A549 (cell line): ENCODE data around the gene SEMA4D. TPM values are rescaled to one million over a fixed set of nuclear protein-coding genes. Genes with fewer than 3 reads are reported as not detected.

ENCODE experiments used
- ATAC-seq, 2 experiments: fragments of 200-7000 bp in 1 of 2; fragments of >200 bp in 1 of 2; cut with Nextera tagmentation in 1 of 2; cut with Tn5 transposase in 1 of 2; 3 replicates each; pipeline versions ENCODE4 v1.8.0 to v1.9.1; 2018 to 2020; ENCODE audit warnings: mild to moderate bottlenecking in 1 of 2, moderate library complexity in 1 of 2
- CTCF ChIA-PET: fragments of 300-600 bp; sonication (Branson Sonifier 250); formaldehyde crosslinking; extraction: SDS; loops from one replicate; lab custom pipeline; 2021; ENCODE audit warnings: antibody characterized with exemption, inconsistent platforms; lab: Yijun Ruan, JAX
- POLR2A ChIA-PET: fragments of 350-600 bp; formaldehyde crosslinking; extraction: SDS; loops from one replicate; lab custom pipeline; 2021; ENCODE audit warnings: antibody characterized with exemption, inconsistent platforms; lab: Yijun Ruan, JAX
- DNase-seq, 2 experiments: peaks; one replicate each; pipeline versions ENCODE4 v3.0.0 to v3.0.0-alpha.2; 2011 to 2016; ENCODE audit warnings: low read depth in 1 of 2, low spot score in 1 of 2
- FAIRE-seq: peaks from 2 replicates; lab custom pipeline; 2011; peaks lifted over from hg19 to GRCh38; lab: Jason Lieb, UNC
- H3K27ac ChIP-seq, 2 experiments: fragments of >200 bp; sonication (Bioruptor Twin); formaldehyde crosslinking; 3 replicates each; pipeline ENCODE4 v1.5.1; 2016 to 2017
- H3K4me1 ChIP-seq: fragments of >200 bp; sonication (Bioruptor Twin); formaldehyde crosslinking; 3 replicates; pipeline ENCODE4 v1.6.1; 2016
- H3K4me2 ChIP-seq: fragments of >200 bp; sonication (Bioruptor Twin); formaldehyde crosslinking; 3 replicates; pipeline ENCODE4 v1.6.1; 2016
- H3K4me3 ChIP-seq: fragments of >200 bp; sonication (Bioruptor Twin); formaldehyde crosslinking; 3 replicates; pipeline ENCODE4 v1.5.1; 2016
- H3K9me3 ChIP-seq: fragments of >200 bp; sonication (Bioruptor Twin); formaldehyde crosslinking; 3 replicates; pipeline ENCODE4 v1.6.1; 2016
- ATOH8 ChIP-seq: fragments of 250-450 bp; sonication (Bioruptor Pico); IDR thresholded peaks from 2 replicates; pipeline ENCODE4 v1.5.0; 2020; ENCODE audit warnings: low read depth, mild to moderate bottlenecking, moderate library complexity
- BCL3 ChIP-seq: fragments of >200 bp; sonication (Bioruptor Twin); formaldehyde crosslinking; IDR thresholded peaks from 3 replicates; pipeline ENCODE4 v1.6.1; 2016
- CBX2 ChIP-seq: fragments of 200-600 bp; sonication (generic); IDR thresholded peaks from 2 replicates; pipeline ENCODE4 v1.6.1; 2016; ENCODE audit warnings: low read depth, mild to moderate bottlenecking, borderline replicate concordance
- CEBPB ChIP-seq, 2 experiments: fragments of >200 bp in 1 of 2; sonication (Bioruptor Twin) in 1 of 2; formaldehyde crosslinking in 1 of 2; IDR thresholded peaks; 2 replicates each; pipeline ENCODE4 v1.6.1; 2012 to 2016
- CHD2 ChIP-seq: fragments of 150-350 bp; IDR thresholded peaks from 2 replicates; pipeline ENCODE4 v1.6.1; 2014; ENCODE audit warnings: low read length; ENCODE audit not compliant: partially characterized antibody
- E2F6 ChIP-seq: IDR thresholded peaks from 2 replicates; pipeline ENCODE4 v1.6.1; 2012; ENCODE audit warnings: low read depth, borderline replicate concordance
- EHF ChIP-seq: fragments of 250-450 bp; sonication (Bioruptor Pico); IDR thresholded peaks from 2 replicates; pipeline ENCODE4 v1.5.0; 2020; ENCODE audit warnings: mild to moderate bottlenecking
- HES2 ChIP-seq: fragments of >200 bp; sonication (Bioruptor Twin); formaldehyde crosslinking; IDR thresholded peaks from 2 replicates; pipeline ENCODE4 v1.6.1; 2016
- HOXA7 ChIP-seq: fragments of 250-450 bp; sonication (Bioruptor Pico); IDR thresholded peaks from 2 replicates; pipeline ENCODE4 v1.5.0; 2020; ENCODE audit warnings: mild to moderate bottlenecking, moderate library complexity
- HOXB13 ChIP-seq: fragments of 250-450 bp; sonication (Bioruptor Pico); IDR thresholded peaks from 2 replicates; pipeline ENCODE4 v1.5.0; 2020; ENCODE audit warnings: low read depth, mild to moderate bottlenecking, moderate library complexity
- JUNB ChIP-seq: fragments of >200 bp; sonication (Bioruptor Twin); formaldehyde crosslinking; IDR thresholded peaks from 2 replicates; pipeline ENCODE4 v1.6.1; 2016
- KDM5A ChIP-seq: fragments of 200-600 bp; sonication (generic); IDR thresholded peaks from 2 replicates; pipeline ENCODE4 v1.6.1; 2016; ENCODE audit warnings: antibody characterized with exemption, mild to moderate bottlenecking
- NPAS2 ChIP-seq: fragments of 250-450 bp; sonication (Bioruptor Pico); IDR thresholded peaks from 2 replicates; pipeline ENCODE4 v1.8.0; 2022; ENCODE audit warnings: mild to moderate bottlenecking, moderate library complexity, borderline replicate concordance
- POLR2A ChIP-seq: IDR thresholded peaks from 2 replicates; pipeline ENCODE4 v1.6.1; 2012; ENCODE audit warnings: mild to moderate bottlenecking, low read length
- POLR2AphosphoS2 ChIP-seq: conservative IDR thresholded peaks from 2 replicates; pipeline ENCODE4 v1.6.1; 2012; ENCODE audit warnings: low read length, improper control_type of control experiment, inconsistent platforms
- REST ChIP-seq: fragments of 200-600 bp; sonication (generic); IDR thresholded peaks from 2 replicates; pipeline ENCODE4 v1.6.1; 2016; ENCODE audit warnings: antibody characterized with exemption, mild to moderate bottlenecking, moderate library complexity
- RNF2 ChIP-seq: fragments of 200-600 bp; sonication (generic); IDR thresholded peaks from 2 replicates; pipeline ENCODE4 v1.6.1; 2016; ENCODE audit warnings: low read depth, mild to moderate bottlenecking, antibody characterized with exemption, moderate library complexity, borderline replicate concordance
- SMC3 ChIP-seq: fragments of >200 bp; sonication (Bioruptor Twin); formaldehyde crosslinking; IDR thresholded peaks from 3 replicates; pipeline ENCODE4 v1.6.1; 2018; ENCODE audit warnings: inconsistent platforms
- TP53 ChIP-seq: fragments of 250-450 bp; sonication (Bioruptor Pico); IDR thresholded peaks from 2 replicates; pipeline ENCODE4 v1.5.0; 2021; ENCODE audit warnings: mild to moderate bottlenecking, moderate library complexity
- ZFP36 ChIP-seq: fragments of 450-650 bp; IDR thresholded peaks from 2 replicates; pipeline ENCODE4 v1.6.1; 2014; ENCODE audit warnings: borderline replicate concordance; ENCODE audit not compliant: partially characterized antibody
- WGBS: methylation state at CpG from one replicate; pipeline ENCODE4 v1.1.6; 2017; ENCODE audit errors: missing lambda C conversion rate; 5-methylcytosine and 5-hydroxymethylcytosine counted together
- polyA plus RNA-seq, 4 experiments: library from polyadenylated mRNA; depleted of rRNA in 3 of 4; stranded (reverse); fragments of >200 nt; fragmentation: RNase III in 1 of 4; extraction: RNeasy Plus Mini Kit Qiagen cat#74134 plus additional on column Dnase treatment in 1 of 4; gene quantifications; 2 replicates in 3 of 4; 3 replicates in 1 of 4; pipeline ENCODE4 v1.2.3, GENCODE V29; 2011 to 2017

The SEMA4D gene
- polyA plus RNA-seq, 2 of the 4 experiments (the other 2 are of a cell fraction) = 5.3 to 7.2 TPM

- 93% methylated on average over 16 of the region's 16 CpGs for WGBS
- Histone ChIP-seq H3K27ac (peak overlapping the region in 1 of 2 experiments; percentile 40; a peak in 1 of 6 replicates), H3K9me3 (no peaks in the 10 kb centered on the region)
- DNase-seq = no peak
- CTCF ChIA-PET = interaction anchor here (1.1 kb wide), 1 partner anchor 17 kb away, joined by 3 read pairs; no protein-coding TSS in a partner anchor
- peak; percentile 47 to 48; a peak in 4 of 6 replicates for ATAC-seq
- TF ChIP-seq TP53 (CRISPR knock-in tag) = no peak
- no peak for TF ChIP-seq REST
- TF ChIP-seq ATOH8 (CRISPR knock-in tag) = no peak
- TF ChIP-seq HES2 = no peak
- TF ChIP-seq BCL3 = no peak
- no peak for TF ChIP-seq EHF (CRISPR knock-in tag)
- TF ChIP-seq KDM5A = no peak
- TF ChIP-seq HOXB13 (CRISPR knock-in tag) = no peak
- no peak for TF ChIP-seq HOXA7 (CRISPR knock-in tag)
- no peak for TF ChIP-seq CBX2
- no peak for TF ChIP-seq CEBPB (IDR thresholded peaks at IDR 0.05)
- TF ChIP-seq E2F6 = no peak
- TF ChIP-seq, all 56 proteins: peak for 0
- Histone ChIP-seq H3K4me2 (no peak overlapping the region), H3K4me3 (no peak overlapping the region), H3K4me1 (no peaks in the 10 kb centered on the region)
- POLR2A ChIA-PET = no interaction called here
- FAIRE-seq = no peak
Measured at GRCh38 chr9:89422151-89422975, 75.5 kb downstream of the SEMA4D start.

GRCh38 chr9:89421595-89421994, 76.3 kb downstream of the SEMA4D start:
- Histone ChIP-seq H3K9me3 (no peaks in the 10 kb centered on the region), H3K27ac (no peak overlapping the region), H3K4me2 (no peak overlapping the region), H3K4me1 (no peaks in the 10 kb centered on the region), H3K4me3 (no peak overlapping the region)
- FAIRE-seq (no peak), ATAC-seq (no peak), DNase-seq (no peak)
- ChIA-PET CTCF (interaction anchor here (1.1 kb wide), 1 partner anchor 18 kb away, joined by 3 read pairs; no protein-coding TSS in a partner anchor), POLR2A (no interaction called here)
- TF ChIP-seq JUNB (no peak), HES2 (no peak), RNF2 (no peak), NPAS2 (CRISPR knock-in tag) (no peak), POLR2AphosphoS2 (no peak), CBX2 (no peak), ZFP36 (no peak), HOXA7 (CRISPR knock-in tag) (no peak), POLR2A (no peak), CHD2 (no peak), SMC3 (no peak)
- 64% methylated on average over 6 of the region's 6 CpGs for WGBS
